AG04449 (cell line): Measurements from ENCODE around the gene NTSR1.
"Not testable (repeated sequence)": the region's sequence is repeated elsewhere in the genome, so short reads cannot be mapped to it uniquely, and the experiment has no call there.

Experiments
- CTCF ChIA-PET: fragments of 350-600 bp; formaldehyde crosslinking; extraction: SDS; loops from one replicate; lab custom pipeline; 2021; ENCODE audit warnings: antibody characterized with exemption; lab: Yijun Ruan, JAX
- POLR2A ChIA-PET: fragments of 400-600, 350-600 bp; formaldehyde crosslinking; extraction: SDS; loops from one replicate; lab custom pipeline; 2020; ENCODE audit warnings: antibody characterized with exemption, inconsistent platforms; lab: Yijun Ruan, JAX
- DNase-seq: peaks from one replicate; pipeline ENCODE4 v3.0.0-alpha.2; 2010; ENCODE audit warnings: low read depth, low spot score
- H3K4me3 ChIP-seq: 2 replicates; pipeline ENCODE4 v1.5.1; 2011; ENCODE audit warnings: low read depth, mild to moderate bottlenecking, control low read depth, low read length
- TF ChIP-seq, protein P1 (sequence below): IDR thresholded peaks from one replicate; pipeline ENCODE4 v1.5.1; 2011; ENCODE audit warnings: mild to moderate bottlenecking, moderate library complexity, low read length, control low read depth, inconsistent platforms; ENCODE audit not compliant: insufficient read depth; ENCODE audit errors: missing control alignments

The NTSR1 gene

GRCh38 chr20:62677678-62678077 is 31.0 kb upstream of the NTSR1 start:
- no peak for DNase-seq
- POLR2A ChIA-PET, result no interaction called here

DNA sequence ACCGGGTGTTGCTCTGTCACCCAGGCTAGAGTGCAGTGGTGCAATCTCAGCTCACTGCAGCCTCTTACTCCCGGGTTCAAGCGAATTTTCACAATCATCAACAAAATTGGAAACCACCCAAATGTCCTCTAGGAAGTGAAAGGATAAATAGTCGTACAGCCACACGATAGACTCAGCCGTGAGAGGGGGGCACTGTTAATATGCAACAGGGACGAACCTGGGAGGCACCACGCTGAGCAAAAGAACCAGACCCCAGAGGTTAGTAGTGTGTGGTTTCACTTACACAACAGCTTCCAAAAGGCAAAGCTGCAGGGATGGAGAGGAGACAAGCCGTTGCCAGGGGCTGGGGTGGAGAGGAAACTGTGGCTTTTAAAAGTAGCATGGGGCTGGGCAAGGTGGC is 30.1 kb upstream of the NTSR1 start:
- no peak for DNase-seq
- H3K4me3 ChIP-seq, result no peak overlapping the region
- TF ChIP-seq, protein P1, sequence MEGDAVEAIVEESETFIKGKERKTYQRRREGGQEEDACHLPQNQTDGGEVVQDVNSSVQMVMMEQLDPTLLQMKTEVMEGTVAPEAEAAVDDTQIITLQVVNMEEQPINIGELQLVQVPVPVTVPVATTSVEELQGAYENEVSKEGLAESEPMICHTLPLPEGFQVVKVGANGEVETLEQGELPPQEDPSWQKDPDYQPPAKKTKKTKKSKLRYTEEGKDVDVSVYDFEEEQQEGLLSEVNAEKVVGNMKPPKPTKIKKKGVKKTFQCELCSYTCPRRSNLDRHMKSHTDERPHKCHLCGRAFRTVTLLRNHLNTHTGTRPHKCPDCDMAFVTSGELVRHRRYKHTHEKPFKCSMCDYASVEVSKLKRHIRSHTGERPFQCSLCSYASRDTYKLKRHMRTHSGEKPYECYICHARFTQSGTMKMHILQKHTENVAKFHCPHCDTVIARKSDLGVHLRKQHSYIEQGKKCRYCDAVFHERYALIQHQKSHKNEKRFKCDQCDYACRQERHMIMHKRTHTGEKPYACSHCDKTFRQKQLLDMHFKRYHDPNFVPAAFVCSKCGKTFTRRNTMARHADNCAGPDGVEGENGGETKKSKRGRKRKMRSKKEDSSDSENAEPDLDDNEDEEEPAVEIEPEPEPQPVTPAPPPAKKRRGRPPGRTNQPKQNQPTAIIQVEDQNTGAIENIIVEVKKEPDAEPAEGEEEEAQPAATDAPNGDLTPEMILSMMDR, result no peak
- CTCF ChIA-PET, result interaction anchor here (0.8 to 3.2 kb wide), 4 partner anchors 8 to 130 kb away, joined by 4 to 17 read pairs (median 8); no protein-coding TSS in a partner anchor
- POLR2A ChIA-PET, result interaction anchor here (0.6 kb wide), 1 partner anchor 113 kb away, joined by 5 read pairs; no protein-coding TSS in a partner anchor

More at GRCh38 chr20:62677678-62678077, 31.0 kb upstream of the NTSR1 start:
- H3K4me3 ChIP-seq, result no peak overlapping the region
- CTCF ChIA-PET, result interaction anchor here (1.2 to 3.2 kb wide), 4 partner anchors 7 to 131 kb away, joined by 4 to 17 read pairs (median 10); no protein-coding TSS in a partner anchor
- TF ChIP-seq, protein P1, result no peak

DNA sequence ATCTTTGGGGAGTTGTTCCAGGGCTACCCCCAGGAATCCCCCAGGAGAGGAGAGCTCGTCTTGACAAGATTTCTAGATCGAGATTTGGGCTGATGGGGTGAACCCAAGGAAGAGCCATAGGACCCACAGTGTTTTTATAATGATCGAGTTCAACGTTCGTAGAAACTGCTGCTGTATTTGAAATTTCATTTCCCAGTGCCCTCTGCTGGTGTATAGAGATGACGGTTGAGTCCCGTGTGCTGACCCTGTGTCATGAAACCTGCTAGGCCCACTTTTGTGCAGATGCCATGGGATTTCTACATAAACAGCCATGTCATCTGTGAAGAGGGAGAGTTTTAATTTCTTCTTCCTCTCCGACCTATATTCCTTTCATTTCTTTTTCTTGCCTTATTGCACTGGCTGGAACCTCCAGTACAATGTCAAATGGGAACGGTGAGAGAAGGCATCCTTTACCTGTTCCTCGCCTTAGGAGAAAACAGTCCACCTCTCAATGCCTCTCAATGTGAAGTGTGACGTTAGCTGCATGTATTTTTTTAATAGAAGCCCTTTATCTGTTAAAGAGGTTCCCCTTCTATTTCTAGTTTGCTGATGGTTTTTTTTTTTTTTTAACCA is 28.6 kb upstream of the NTSR1 start:
- DNase-seq, result no peak
- ChIA-PET CTCF (interaction anchor here (1.3 to 3.2 kb wide), 4 partner anchors 8 to 128 kb away, joined by 5 to 17 read pairs (median 10); no protein-coding TSS in a partner anchor), POLR2A (no interaction called here)
- no peak overlapping the region for H3K4me3 ChIP-seq
- TF ChIP-seq, protein P1, result no peak

- TF ChIP-seq, protein P1, result no peak
- H3K4me3 ChIP-seq, result no peak overlapping the region
- DNase-seq, result no peak
- CTCF ChIA-PET, result interaction anchor here (0.7 to 2.7 kb wide), 3 partner anchors 10 to 125 kb away, joined by 3 to 11 read pairs (median 4); no protein-coding TSS in a partner anchor
- POLR2A ChIA-PET, result no interaction called here
Measured at GRCh38 chr20:62682912-62683517, 25.6 kb upstream of the NTSR1 start.

- H3K4me3 ChIP-seq, DNase-seq, POLR2A ChIA-PET: not testable (repeated sequence)
- CTCF ChIA-PET, result interaction anchor here (0.8 to 2.7 kb wide), 3 partner anchors 11 to 107 kb away, joined by 3 to 11 read pairs (median 4); no protein-coding TSS in a partner anchor
Measured at GRCh38 chr20:62683660-62684322, 24.8 kb upstream of the NTSR1 start.

GRCh38 chr20:62684981-62685380 is 23.7 kb upstream of the NTSR1 start:
- H3K4me3 ChIP-seq, result no peak overlapping the region
- TF ChIP-seq, protein P1, result no peak
- DNase-seq, result no peak
- POLR2A ChIA-PET, result no interaction called here
- CTCF ChIA-PET, result interaction anchor here (1.5 to 1.9 kb wide), 2 partner anchors 17 to 106 kb away, joined by 4 to 15 read pairs; no protein-coding TSS in a partner anchor
